Left ventricle myocardium inferior (tissue), 1 donor: ENCODE results near the gene PAX2. TPM values are rescaled to one million over a fixed set of nuclear protein-coding genes. Genes with fewer than 3 reads are reported as not detected.

Experiments
- DNase-seq: peaks from one replicate; pipeline ENCODE4 v3.0.0-alpha.2; 2020
- H3K27ac ChIP-seq: fragments of 200-600 bp; replicated peaks from 2 replicates; pipeline ENCODE4 v1.8.0; 2021
- H3K27me3 ChIP-seq: fragments of 200-600 bp; 2 replicates; pipeline ENCODE4 v1.8.0; 2021; ENCODE audit warnings: low read depth
- H3K36me3 ChIP-seq: fragments of 200-600 bp; 2 replicates; pipeline ENCODE4 v1.8.0; 2021
- H3K4me1 ChIP-seq: fragments of 200-600 bp; 2 replicates; pipeline ENCODE4 v1.8.0; 2021
- H3K4me3 ChIP-seq: fragments of 200-600 bp; 2 replicates; pipeline ENCODE4 v1.8.0; 2021; ENCODE audit warnings: mild to moderate bottlenecking, moderate library complexity
- H3K9me3 ChIP-seq: fragments of 200-600 bp; replicated peaks from 2 replicates; pipeline ENCODE4 v1.8.0; 2021
- intact Hi-C: fragments of 100-400 bp; cut with micrococcal nuclease; formaldehyde crosslinking; loops from one replicate; pipeline ENCODE4 v1.11.0; 2022
- total RNA-seq: library from RNA; stranded (reverse); fragmentation: NEBNext Ultra II Directional; extraction: Animal tissue kit (Norgen Biotek cat#: 25700); gene quantifications from one replicate; pipeline ENCODE4 v1.2.1, GENCODE V29; 2021
- TF ChIP-seq, protein P1 (sequence below): fragments of 200-600 bp; IDR thresholded peaks from 2 replicates; pipeline ENCODE4 v1.8.0; 2021; ENCODE audit warnings: antibody characterized with exemption, mild to moderate bottlenecking, borderline replicate concordance
- donor health status: DM: no; HTN: yes; CAD: no; lungs with severe emphysema.

PAX2 gene
- total RNA-seq, 1 donor from 2014 or later: not detected

DNA sequence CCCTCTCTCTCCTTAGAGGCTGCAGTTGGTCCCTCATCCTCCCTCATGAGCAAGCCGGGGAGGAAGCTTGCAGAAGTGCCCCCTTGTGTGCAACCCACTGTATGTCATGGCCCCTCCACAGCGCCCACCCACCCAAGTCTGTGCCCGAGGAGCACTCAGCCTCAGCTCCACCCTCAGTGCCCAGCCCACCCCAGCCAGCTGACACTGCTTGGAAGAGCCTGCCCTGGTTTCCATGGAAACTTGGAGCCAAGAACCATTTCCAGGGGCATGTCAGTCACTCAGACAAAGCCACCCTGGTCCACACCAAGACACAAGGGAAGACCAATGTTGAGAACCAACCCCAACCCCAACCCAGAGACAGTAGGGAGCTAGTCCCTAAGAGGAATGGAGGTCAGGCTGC lies 79.5 kb downstream of the PAX2 start:
- Histone ChIP-seq H3K9me3 (no peaks in the 10 kb centered on the region), H3K4me3 (no peak overlapping the region), H3K27ac (no peak overlapping the region), H3K27me3 (peaks cover 98% of the 10 kb centered on the region), H3K36me3 (no peaks in the 10 kb centered on the region), H3K4me1 (peaks cover 39% of the 10 kb centered on the region)
- intact Hi-C loops: no loop called here
- TF ChIP-seq, protein P1, sequence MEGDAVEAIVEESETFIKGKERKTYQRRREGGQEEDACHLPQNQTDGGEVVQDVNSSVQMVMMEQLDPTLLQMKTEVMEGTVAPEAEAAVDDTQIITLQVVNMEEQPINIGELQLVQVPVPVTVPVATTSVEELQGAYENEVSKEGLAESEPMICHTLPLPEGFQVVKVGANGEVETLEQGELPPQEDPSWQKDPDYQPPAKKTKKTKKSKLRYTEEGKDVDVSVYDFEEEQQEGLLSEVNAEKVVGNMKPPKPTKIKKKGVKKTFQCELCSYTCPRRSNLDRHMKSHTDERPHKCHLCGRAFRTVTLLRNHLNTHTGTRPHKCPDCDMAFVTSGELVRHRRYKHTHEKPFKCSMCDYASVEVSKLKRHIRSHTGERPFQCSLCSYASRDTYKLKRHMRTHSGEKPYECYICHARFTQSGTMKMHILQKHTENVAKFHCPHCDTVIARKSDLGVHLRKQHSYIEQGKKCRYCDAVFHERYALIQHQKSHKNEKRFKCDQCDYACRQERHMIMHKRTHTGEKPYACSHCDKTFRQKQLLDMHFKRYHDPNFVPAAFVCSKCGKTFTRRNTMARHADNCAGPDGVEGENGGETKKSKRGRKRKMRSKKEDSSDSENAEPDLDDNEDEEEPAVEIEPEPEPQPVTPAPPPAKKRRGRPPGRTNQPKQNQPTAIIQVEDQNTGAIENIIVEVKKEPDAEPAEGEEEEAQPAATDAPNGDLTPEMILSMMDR: no peak
- no peak for DNase-seq

DNA sequence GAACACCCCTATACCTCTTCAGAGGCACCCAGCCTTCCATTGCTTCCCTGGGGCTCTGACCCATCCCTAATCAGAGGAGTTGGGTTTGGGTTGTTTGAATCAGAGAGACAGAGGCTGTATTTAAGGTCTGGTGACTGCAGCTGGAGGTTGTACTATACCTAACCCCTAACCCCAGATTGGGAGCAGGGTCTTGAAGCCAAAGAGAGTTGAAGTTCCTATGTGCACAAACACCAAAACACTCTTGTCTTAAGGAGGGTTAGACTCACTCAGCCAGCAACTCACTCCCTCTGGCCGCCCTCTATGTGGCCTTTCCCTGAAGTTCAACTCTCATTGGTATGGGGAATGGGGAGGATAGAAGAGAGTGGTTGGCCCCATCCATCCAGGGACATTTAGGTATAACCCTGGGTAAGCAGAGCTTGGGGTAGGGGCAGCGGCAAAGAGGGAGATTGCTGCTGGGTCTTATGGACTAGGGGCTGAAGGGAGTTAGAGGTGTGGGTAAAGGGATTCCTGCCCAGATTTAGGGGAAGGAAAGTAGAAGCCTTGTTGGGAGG lies 80.0 kb downstream of the PAX2 start:
- Histone ChIP-seq H3K27ac (no peak overlapping the region), H3K27me3 (peaks cover 98% of the 10 kb centered on the region), H3K4me1 (peaks cover 44% of the 10 kb centered on the region), H3K36me3 (no peaks in the 10 kb centered on the region), H3K4me3 (no peak overlapping the region), H3K9me3 (no peaks in the 10 kb centered on the region)
- DNase-seq: no peak
- intact Hi-C loops: no loop called here
- TF ChIP-seq, protein P1: no peak

GRCh38 chr10:100826031-100826651 lies 80.8 kb downstream of the PAX2 start:
- intact Hi-C loops: no loop called here
- Histone ChIP-seq H3K36me3 (no peaks in the 10 kb centered on the region), H3K27me3 (peaks cover 98% of the 10 kb centered on the region), H3K9me3 (no peaks in the 10 kb centered on the region), H3K4me1 (peaks cover 45% of the 10 kb centered on the region), H3K4me3 (peak overlapping the region; percentile 58), H3K27ac (no peak overlapping the region)
- DNase-seq: no peak
- TF ChIP-seq, protein P1: no peak

DNA sequence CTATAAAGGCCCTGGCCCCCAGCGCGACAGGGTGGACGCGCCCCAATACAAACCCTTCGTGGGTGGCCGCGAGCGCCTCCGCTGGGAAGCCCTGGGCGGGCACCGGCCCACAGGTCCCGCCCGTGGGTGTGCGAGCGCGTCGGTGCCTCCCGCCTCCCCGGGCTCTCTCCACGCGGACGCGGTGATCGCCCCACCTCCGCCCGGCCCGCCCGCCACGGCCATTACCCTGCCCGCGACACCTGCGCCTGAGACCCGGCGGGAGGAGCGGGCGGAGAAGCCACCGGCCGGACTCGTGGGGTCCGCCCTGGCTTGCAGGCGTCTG lies 81.2 kb downstream of the PAX2 start:
- intact Hi-C loops: no loop called here
- DNase-seq: no peak
- TF ChIP-seq, protein P1: no peak
- Histone ChIP-seq H3K4me1 (peaks cover 45% of the 10 kb centered on the region), H3K27me3 (peaks cover 98% of the 10 kb centered on the region), H3K9me3 (no peaks in the 10 kb centered on the region), H3K4me3 (peak overlapping the region; percentile 58), H3K36me3 (no peaks in the 10 kb centered on the region), H3K27ac (no peak overlapping the region)

- no peak overlapping the region for H3K27ac ChIP-seq
- no peaks in the 10 kb centered on the region for H3K9me3 ChIP-seq
- DNase-seq: no peak
- H3K36me3 ChIP-seq: no peaks in the 10 kb centered on the region
- TF ChIP-seq, protein P1: no peak
- peaks cover 45% of the 10 kb centered on the region for H3K4me1 ChIP-seq
- peaks cover 98% of the 10 kb centered on the region for H3K27me3 ChIP-seq
- peak overlapping the region; percentile 58 for H3K4me3 ChIP-seq
- intact Hi-C loops: no loop called here
These were observed 81.8 kb downstream of the PAX2 start for GRCh38 chr10:100826983-100827818.
